Cardiac muscle cell (in vitro differentiated cells and primary cell): ENCODE measurements around the gene RIOK1. TPM values are rescaled to one million over a fixed set of nuclear protein-coding genes. Genes with fewer than 3 reads are reported as not detected.
A peak's percentile ranks its signal among the peaks of the same experiment; 100 is the strongest.
"Not testable (repeated sequence)": the region's sequence is repeated elsewhere in the genome, so short reads cannot be mapped to it uniquely, and the experiment has no call there.

Experiments
- DNase-seq, 2 donors: peaks; one replicate each; pipeline versions ENCODE4 v3.0.0 to v3.0.0-alpha.2; 2010 to 2017; ENCODE audit warnings: low read depth in 1 of 2, low spot score in 1 of 2
- H3K27ac ChIP-seq: fragments of 200-600 bp; sonication (generic); 2 replicates; pipeline ENCODE4 v1.5.1; 2016
- H3K27me3 ChIP-seq: fragments of 200-600 bp; sonication (generic); 2 replicates; pipeline ENCODE4 v1.6.0; 2016; ENCODE audit warnings: control low read depth
- H3K36me3 ChIP-seq: fragments of 200-600 bp; sonication (generic); 2 replicates; pipeline ENCODE4 v1.5.1; 2016; ENCODE audit warnings: control low read depth
- H3K4me1 ChIP-seq: fragments of 200-600 bp; sonication (generic); 2 replicates; pipeline ENCODE4 v1.8.1; 2017; ENCODE audit warnings: low read depth, mild to moderate bottlenecking, mixed run types
- H3K4me3 ChIP-seq: fragments of 200-600 bp; sonication (generic); 2 replicates; pipeline ENCODE4 v1.5.1; 2016; ENCODE audit warnings: mild to moderate bottlenecking
- H3K9me3 ChIP-seq: fragments of 200-600 bp; sonication (generic); 2 replicates; pipeline ENCODE4 v1.5.1; 2017; ENCODE audit warnings: low read depth, mild to moderate bottlenecking, control low read depth
- polyA plus RNA-seq: library from polyadenylated mRNA; unstranded; fragments of >200 nt; fragmentation: Nextera tagmentation; extraction: Ambion mirVana; gene quantifications from 2 replicates; pipeline ENCODE4 v1.2.1, GENCODE V29; 2016
- total RNA-seq: library from RNA; depleted of rRNA; stranded (reverse); fragments of >200 nt; gene quantifications from 2 replicates; pipeline ENCODE4 v1.2.3, GENCODE V29; 2016
- TF ChIP-seq, protein P1 (sequence below): IDR thresholded peaks from 2 replicates; pipeline ENCODE4 v1.5.1; 2012; ENCODE audit warnings: low read depth, mild to moderate bottlenecking, low read length

Gene RIOK1
- total and polyA plus RNA-seq, 2 experiments from 2014 or later = 13.4 to 16.8 TPM

DNA sequence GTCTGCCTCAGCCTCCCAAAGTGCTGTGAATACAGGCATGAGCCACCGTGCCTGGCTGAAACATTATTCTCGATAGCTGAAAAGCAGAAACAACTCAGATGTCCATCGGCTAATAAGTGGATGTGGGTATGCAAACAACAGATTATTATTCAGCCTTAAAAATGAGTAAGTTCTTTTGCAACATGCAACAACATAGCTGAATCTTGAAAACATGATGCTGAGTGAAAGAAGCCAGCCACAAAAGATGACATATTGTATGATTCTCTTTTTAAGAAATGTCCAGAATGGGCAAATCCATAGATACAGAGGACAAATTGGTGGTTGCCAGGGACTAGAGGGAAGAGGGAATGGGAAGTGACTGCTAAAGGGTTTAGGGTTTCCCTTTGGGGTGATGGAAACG lies 61.7 kb downstream of the RIOK1 start:
- no peak overlapping the region for H3K4me3 ChIP-seq
- no peaks in the 10 kb centered on the region for H3K4me1 ChIP-seq
- TF ChIP-seq, protein P1, sequence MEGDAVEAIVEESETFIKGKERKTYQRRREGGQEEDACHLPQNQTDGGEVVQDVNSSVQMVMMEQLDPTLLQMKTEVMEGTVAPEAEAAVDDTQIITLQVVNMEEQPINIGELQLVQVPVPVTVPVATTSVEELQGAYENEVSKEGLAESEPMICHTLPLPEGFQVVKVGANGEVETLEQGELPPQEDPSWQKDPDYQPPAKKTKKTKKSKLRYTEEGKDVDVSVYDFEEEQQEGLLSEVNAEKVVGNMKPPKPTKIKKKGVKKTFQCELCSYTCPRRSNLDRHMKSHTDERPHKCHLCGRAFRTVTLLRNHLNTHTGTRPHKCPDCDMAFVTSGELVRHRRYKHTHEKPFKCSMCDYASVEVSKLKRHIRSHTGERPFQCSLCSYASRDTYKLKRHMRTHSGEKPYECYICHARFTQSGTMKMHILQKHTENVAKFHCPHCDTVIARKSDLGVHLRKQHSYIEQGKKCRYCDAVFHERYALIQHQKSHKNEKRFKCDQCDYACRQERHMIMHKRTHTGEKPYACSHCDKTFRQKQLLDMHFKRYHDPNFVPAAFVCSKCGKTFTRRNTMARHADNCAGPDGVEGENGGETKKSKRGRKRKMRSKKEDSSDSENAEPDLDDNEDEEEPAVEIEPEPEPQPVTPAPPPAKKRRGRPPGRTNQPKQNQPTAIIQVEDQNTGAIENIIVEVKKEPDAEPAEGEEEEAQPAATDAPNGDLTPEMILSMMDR = no peak
- no peaks in the 10 kb centered on the region for H3K36me3 ChIP-seq
- no peak for DNase-seq
- H3K27ac ChIP-seq = no peak overlapping the region
- no peaks in the 10 kb centered on the region for H3K27me3 ChIP-seq
- no peaks in the 10 kb centered on the region for H3K9me3 ChIP-seq

DNA sequence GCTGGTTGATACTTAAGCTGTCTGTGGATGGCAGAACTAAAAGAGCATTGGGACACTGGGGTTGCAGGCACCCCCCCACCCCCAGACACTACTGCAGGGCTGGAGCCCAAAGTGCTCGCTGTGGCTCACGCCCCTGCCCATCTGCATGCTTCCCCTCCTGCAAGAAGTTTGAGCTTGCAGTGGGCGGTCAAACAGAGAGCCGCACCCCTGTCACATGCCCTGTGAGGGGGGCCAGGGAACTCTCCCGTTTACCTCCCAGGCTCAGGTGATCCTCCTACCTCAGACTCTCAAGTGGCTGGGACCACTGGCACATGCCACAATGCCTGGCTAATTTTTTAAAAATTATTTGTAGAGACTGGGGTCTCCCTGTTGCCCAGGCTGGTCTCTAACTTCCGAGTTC lies 63.3 kb downstream of the RIOK1 start:
- H3K27me3 ChIP-seq = no peaks in the 10 kb centered on the region
- no peak overlapping the region for H3K27ac ChIP-seq
- DNase-seq = no peak
- no peak overlapping the region for H3K4me3 ChIP-seq
- peaks cover 7% of the 10 kb centered on the region for H3K4me1 ChIP-seq
- H3K36me3 ChIP-seq = no peaks in the 10 kb centered on the region
- H3K9me3 ChIP-seq = no peaks in the 10 kb centered on the region
- TF ChIP-seq, protein P1 = no peak

DNA sequence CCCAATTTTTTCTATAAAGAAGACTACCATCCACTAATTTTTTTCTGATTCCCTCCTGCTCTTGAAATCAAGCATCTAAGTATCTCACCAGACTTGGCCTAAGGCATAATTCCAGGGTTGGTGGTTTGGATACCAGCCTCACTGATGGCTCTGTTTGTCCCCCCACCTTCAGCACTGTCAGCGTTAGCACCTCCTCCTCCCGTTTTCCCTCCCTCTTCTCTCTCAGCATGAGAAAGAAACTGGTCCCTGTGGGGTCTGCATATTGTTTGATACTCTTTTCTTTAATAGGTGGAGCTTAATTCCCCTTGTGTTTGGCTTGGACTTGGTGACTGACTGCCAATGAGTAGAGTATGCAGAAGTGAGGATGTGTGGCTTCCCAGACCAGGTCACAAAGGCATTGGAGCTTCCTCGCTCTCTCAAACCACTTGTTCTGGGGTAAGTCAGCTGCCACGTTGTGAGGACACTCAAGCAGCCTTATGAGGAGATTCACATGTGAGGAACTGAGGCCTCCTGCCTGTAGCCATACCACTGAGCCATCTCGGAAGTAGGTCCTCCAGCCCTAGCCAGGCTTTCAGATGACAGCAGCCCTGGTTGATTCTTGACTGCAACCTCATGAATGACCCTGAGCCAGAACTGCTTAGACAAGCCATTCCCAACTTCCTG lies 65.2 kb downstream of the RIOK1 start:
- Histone ChIP-seq H3K4me3 (no peak overlapping the region), H3K27me3 (no peaks in the 10 kb centered on the region), H3K27ac (no peak overlapping the region), H3K36me3 (no peaks in the 10 kb centered on the region), H3K4me1 (peaks cover 25% of the 10 kb centered on the region), H3K9me3 (no peaks in the 10 kb centered on the region)
- no peak for DNase-seq
- TF ChIP-seq, protein P1 = no peak

DNA sequence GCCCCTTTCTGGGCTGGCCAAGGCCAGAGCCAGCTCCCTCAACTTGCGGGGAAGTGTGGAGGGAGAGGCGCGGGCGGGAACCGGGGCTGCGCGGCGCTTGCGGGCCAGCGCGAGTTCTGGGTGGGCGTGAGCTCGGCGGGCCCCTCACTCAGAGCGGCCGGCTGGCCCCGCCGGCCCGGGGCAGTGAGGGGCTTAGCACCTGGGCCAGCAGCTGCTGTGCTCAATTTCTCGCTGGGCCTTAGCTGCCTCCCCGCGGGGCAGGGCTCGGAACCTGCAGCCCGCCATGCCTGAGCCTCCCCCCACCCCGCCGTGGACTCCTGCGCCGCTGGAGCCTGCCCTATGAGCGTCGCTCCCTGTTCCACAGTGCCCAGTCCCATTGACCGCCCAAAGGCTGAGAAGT lies 66.7 kb downstream of the RIOK1 start:
- not testable (repeated sequence) for DNase-seq, H3K4me3 ChIP-seq, H3K27ac ChIP-seq

DNA sequence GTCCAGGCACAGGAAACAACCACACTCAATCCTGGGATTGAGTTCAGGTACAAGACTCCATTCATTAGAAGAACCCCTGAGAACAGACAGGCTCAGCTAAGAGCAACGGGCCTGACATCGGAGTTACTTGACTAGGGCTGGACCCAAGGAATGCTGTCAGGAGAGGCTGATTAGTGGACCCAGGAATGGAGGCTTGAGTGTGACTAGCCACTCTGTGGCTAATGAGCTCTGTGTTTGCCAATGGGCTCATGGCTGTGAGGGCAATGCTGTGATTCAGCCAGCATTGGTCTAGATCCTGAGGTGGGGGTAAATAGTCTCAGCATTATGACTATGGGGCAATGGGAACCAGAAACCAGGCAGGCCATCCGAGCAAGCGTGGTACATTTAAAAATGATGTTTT lies 71.8 kb downstream of the RIOK1 start:
- no peak for DNase-seq
- TF ChIP-seq, protein P1 = no peak
- Histone ChIP-seq H3K36me3 (no peaks in the 10 kb centered on the region), H3K4me3 (no peak overlapping the region), H3K27me3 (no peaks in the 10 kb centered on the region), H3K4me1 (peaks cover 42% of the 10 kb centered on the region), H3K9me3 (no peaks in the 10 kb centered on the region), H3K27ac (peak overlapping the region; percentile 8)

More for the DNA sequence above, 66.7 kb downstream of the RIOK1 start:
- H3K27me3 ChIP-seq, H3K9me3 ChIP-seq, H3K36me3 ChIP-seq: not testable (repeated sequence)
- H3K4me1 ChIP-seq = peaks cover 29% of the 10 kb centered on the region

DNA sequence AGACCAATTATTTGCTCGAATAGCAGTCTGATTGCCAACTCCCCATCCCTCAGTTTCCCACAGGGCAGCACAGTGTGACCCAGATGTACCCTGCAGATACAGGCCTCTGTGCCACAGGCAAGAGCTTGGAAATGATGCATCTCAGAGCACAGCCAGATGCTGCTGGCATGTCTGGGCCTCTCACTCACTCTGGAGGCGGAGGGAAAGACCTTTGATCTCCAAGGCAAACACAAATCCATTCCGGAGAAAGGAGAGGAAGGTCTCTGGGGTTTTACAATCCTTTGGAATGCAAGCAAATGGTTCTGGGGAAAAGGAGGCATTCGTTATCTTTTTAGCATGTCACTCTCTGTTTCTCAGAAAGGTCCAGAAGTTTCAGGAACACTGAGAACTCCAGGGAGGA lies 74.2 kb downstream of the RIOK1 start:
- peak overlapping the region; percentile 88 for H3K27ac ChIP-seq
- no peak overlapping the region for H3K4me3 ChIP-seq
- H3K4me1 ChIP-seq = peaks cover 50% of the 10 kb centered on the region
- no peaks in the 10 kb centered on the region for H3K36me3 ChIP-seq
- peak; percentile 34 to 58 for DNase-seq
- H3K9me3 ChIP-seq = no peaks in the 10 kb centered on the region
- TF ChIP-seq, protein P1 = no peak
- no peaks in the 10 kb centered on the region for H3K27me3 ChIP-seq
